HG02884 (cell line): ENCODE measurements around the gene UROS.

ENCODE experiments used
- ATAC-seq: cut with Tn5 transposase; IDR thresholded peaks from one replicate; pipeline ENCODE4 v1.9.1; 2021; ENCODE audit warnings: mild to moderate bottlenecking, moderate library complexity; ENCODE audit not compliant: unreplicated experiment

The UROS gene

GRCh38 chr10:125792342-125793300 is 30.4 kb downstream of the UROS start:
- ATAC-seq = no peak

- no peak for ATAC-seq
Observed at GRCh38 chr10:125788156-125789034, 34.7 kb downstream of the UROS start.

DNA sequence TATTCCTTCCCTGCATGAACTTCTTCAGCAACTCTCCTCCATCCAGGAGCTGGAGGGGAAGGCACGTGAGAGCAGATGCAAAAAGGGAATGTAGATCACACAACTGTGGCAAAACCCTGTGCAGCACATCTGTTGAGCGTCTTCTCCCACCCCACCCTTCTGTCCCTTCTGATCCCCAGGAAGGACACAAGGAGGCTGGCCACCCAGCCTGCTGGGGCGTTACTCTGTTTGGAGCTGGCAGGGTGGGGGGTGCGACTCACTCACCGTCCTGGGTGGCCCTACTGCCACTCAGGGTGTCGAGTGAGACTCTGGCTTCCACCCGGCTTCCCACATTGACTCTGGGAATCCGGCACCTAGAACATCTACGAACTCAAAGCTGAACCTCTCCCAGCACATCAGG is 37.3 kb downstream of the UROS start:
- ATAC-seq = no peak

DNA sequence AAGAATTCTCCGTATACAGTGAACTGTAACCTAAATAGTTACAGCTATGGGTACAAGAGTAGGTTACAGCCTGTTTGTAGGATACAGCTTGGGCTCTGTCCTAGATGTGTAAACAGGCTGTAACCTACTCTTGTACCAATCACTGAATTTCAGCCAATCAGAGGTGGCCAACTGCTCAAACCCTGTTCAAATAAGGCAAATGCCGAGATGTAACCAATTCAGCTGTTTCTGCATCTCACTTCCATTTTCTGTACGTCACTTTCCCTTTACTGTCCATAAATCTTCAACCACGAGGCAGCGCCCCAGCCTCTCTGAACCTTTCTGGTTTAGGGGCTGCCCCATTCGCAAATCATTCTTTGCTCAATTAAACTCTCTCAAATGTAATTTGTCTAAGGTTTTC is 39.1 kb downstream of the UROS start:
- ATAC-seq = peak; percentile 76

DNA sequence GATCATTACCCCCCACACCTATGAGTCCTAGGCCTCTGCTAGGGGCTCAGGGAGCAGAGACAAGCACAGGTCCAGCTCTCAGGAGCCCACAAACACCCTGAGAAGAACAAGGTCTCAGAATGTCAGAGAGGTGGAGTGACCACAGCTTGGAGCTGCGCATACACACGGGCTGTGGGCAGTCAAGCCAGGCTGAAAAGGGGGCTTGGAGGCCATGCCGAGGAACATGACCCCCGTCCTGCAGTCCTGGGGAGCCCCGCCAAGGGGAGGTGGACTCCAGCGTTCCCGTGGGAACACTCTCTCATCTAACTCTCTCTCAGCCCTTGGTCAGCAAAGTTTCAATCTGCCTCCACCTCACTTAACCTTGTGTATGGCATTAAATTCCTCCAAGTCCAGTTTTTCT is 39.6 kb downstream of the UROS start:
- ATAC-seq = no peak

DNA sequence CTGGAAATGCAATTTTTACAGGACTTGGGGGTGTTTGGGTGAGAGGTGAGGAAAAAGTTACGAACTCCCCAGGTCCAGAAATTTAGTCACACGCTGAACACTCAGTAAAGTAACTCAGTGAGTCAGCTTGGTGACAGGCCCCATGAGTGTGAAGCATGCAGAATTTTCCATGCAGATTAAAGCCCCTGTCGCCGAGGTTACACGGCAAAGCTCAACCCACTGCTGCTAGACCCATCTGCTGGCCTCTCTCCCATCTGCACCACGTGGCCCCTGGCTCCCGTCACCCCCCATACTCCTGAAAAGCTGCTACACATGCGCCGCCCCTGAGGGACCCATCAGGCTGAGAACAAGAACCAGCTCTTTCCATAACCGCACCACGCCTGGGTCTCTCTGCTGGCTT is 40.4 kb downstream of the UROS start:
- no peak for ATAC-seq

GRCh38 chr10:125782054-125782453 is 41.0 kb downstream of the UROS start:
- ATAC-seq = no peak

GRCh38 chr10:125781374-125781773 is 41.7 kb downstream of the UROS start:
- no peak for ATAC-seq

- no peak for ATAC-seq
Observed at GRCh38 chr10:125779403-125780327, 43.4 kb downstream of the UROS start.

GRCh38 chr10:125778556-125778955 is 44.5 kb downstream of the UROS start:
- no peak for ATAC-seq

GRCh38 chr10:125777806-125778205 is 45.3 kb downstream of the UROS start:
- ATAC-seq = no peak

DNA sequence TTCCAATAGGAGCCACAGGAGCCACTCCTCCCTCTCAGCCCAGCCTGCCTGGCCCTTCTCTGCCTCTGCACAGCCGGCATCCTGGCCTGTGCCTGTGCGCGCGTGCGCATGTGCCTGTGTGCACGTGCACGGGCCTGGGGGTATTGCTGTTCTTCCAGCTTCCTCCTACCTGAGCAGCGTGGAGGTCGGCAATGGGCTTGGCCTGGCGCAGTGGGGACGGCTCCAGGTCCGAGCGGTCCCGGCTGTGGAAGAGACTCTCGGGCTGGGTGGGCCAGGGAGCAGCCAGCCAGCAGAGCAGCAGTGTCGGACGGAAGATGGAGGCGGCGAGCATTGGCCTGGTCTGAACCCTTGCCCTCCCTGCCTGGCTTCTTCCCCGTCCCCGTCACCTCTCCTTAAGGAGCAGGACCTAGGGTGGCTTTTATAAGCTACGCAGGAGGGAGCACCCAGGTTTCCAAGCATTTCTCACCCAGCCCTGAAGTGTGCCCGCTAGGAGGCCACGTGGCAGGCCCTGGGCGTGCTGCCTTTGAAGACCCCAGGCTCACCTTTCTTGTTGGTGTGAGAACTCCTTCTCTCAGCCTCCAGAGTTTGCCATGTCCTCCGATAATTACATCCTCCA is 47.5 kb downstream of the UROS start, which contains the start of gene MMP21:
Gene MMP21 (minus strand): TSS at position 331 of the 616 bp plus-strand sequence. CDS start 0 bp downstream, at position 331.
- ATAC-seq = no peak

GRCh38 chr10:125774581-125775191 is 48.4 kb downstream of the UROS start:
- no peak for ATAC-seq

- ATAC-seq = no peak
Observed at GRCh38 chr10:125773687-125774543, 49.1 kb downstream of the UROS start.

DNA sequence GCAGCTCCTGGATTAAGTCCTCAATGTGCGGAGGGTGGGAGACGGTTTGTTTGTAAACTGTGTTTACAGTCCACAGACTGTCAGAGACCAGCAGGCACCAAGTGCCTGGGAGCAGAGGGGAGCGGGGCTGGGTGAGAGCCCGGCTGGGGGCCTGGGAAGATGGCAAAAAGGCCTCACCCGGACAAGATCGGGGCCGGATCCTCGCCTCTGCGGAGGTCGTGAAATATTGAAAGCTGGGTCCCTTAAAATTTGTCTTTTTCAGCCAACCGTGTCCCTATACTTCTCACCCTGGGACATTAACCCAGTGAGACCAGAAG is 50.2 kb downstream of the UROS start:
- ATAC-seq = no peak

GRCh38 chr10:125772112-125772863 is 50.8 kb downstream of the UROS start:
- ATAC-seq = no peak

DNA sequence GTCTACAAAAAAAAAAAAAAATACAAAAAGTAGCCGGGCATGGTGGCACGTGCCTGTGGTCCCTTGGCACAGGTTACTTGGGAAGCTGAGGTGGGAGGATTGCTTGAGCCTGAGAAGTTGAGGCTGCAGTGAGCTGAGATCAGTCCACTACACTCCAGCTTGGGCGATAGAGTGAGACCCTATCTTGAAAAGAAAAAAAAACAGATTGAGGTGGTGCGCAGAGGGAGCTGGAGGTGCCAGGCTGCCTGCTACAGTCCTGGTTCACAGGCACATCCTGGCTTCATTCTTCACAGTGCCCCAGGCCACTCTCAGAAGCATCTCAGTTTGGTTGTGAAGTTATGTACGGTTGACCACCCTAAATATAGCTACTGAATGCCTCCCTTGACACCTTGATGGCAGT is 52.2 kb downstream of the UROS start:
- ATAC-seq = no peak

DNA sequence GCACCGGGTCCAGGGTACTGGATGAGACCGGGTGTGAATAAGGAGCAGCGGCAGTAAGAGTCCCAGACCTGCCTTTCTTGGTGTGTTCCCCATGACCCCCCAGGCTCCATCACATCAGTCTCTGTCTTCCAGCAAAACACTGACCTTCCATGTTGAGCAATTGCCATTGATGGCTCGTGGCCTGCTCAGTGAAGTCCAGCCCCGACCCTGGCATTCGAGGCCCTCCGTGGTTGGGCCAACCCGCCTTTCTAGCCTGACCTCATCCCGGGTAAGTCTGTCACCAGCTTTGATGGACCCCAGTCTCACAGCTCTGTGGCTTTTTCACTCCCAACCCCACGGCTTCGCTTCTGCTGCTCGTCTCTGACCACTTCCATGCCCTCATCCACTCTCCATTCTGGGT is 53.9 kb downstream of the UROS start:
- ATAC-seq = no peak
